HEK293T (cell line): Measurements from ENCODE around the gene ADAM21.
"Not testable (repeated sequence)": the region's sequence is repeated elsewhere in the genome, so short reads cannot be mapped to it uniquely, and the experiment has no call there.

ENCODE experiments used
- BHLHE40 ChIP-seq: fragments of 450-650 bp; IDR thresholded peaks from 2 replicates; pipeline ENCODE4 v1.6.1; 2016; ENCODE audit warnings: mild to moderate bottlenecking, moderate library complexity, borderline replicate concordance
- FOXM1 ChIP-seq: fragments of 450-650 bp; IDR thresholded peaks from 2 replicates; pipeline ENCODE4 v1.6.1; 2017; ENCODE audit warnings: mild to moderate bottlenecking, borderline replicate concordance
- NFRKB ChIP-seq: fragments of 450-650 bp; IDR thresholded peaks from 2 replicates; pipeline ENCODE4 v1.6.1; 2016; ENCODE audit warnings: mild to moderate bottlenecking, moderate library complexity
- ZNF384 ChIP-seq: fragments of 450-650 bp; IDR thresholded peaks from 2 replicates; pipeline ENCODE4 v1.6.1; 2016
- TF ChIP-seq, protein P1 (sequence below): fragments of 450-650 bp; IDR thresholded peaks from 2 replicates; pipeline ENCODE4 v1.6.1; 2016

DNA sequence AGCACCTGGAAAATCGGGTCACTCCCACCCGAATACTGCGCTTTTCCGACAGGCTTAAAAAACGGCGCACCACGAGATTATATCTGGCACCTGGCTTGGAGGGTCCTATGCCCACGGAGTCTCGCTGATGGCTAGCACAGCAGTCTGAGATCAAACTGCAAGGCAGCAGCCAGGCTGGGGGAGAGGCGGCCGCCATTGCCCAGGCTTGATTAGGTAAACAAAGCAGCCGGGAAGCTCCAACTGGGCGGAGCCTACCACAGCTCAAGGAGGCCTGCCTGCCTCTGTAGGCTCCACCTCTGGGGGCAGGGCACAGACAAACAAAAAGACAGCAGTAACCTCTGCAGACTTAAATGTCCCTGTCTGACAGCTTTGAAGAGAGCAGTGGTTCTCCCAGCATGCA lies 23.5 kb downstream of the ADAM21 start:
- TF ChIP-seq FOXM1, BHLHE40, ZNF384, NFRKB: not testable (repeated sequence)
- TF ChIP-seq, protein P1, sequence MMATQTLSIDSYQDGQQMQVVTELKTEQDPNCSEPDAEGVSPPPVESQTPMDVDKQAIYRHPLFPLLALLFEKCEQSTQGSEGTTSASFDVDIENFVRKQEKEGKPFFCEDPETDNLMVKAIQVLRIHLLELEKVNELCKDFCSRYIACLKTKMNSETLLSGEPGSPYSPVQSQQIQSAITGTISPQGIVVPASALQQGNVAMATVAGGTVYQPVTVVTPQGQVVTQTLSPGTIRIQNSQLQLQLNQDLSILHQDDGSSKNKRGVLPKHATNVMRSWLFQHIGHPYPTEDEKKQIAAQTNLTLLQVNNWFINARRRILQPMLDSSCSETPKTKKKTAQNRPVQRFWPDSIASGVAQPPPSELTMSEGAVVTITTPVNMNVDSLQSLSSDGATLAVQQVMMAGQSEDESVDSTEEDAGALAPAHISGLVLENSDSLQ: not testable (repeated sequence)
